OCI-LY7 (cell line): Measurements from ENCODE around the gene PMP22. TPM values are rescaled to one million over a fixed set of nuclear protein-coding genes. Genes with fewer than 3 reads are reported as not detected.

ENCODE experiments used
- BruUV-seq: library from RNA; stranded (reverse); fragments of 400-500 nt; replicated peaks from 2 replicates; lab custom pipeline; 2021; lab: Mats Ljungman, UMichigan
- CTCF ChIA-PET: fragments of 300-600 bp; sonication (Branson Sonifier 250); formaldehyde crosslinking; loops from one replicate; lab custom pipeline; 2022; ENCODE audit warnings: antibody characterized with exemption; ENCODE audit not compliant: unreplicated experiment; lab: Charles Lee
- POLR2A ChIA-PET: fragments of 300-600 bp; sonication (Branson Sonifier 250); formaldehyde crosslinking; loops from one replicate; lab custom pipeline; 2022; ENCODE audit warnings: antibody characterized with exemption; lab: Charles Lee
- DNase-seq: peaks from one replicate; pipeline ENCODE4 v3.0.0-alpha.2; 2015; ENCODE audit warnings: low spot score
- H2AFZ ChIP-seq: fragments of 200-600 bp; sonication (generic), shearing (Covaris generic); 2 replicates; pipeline ENCODE4 v1.6.1; 2014; ENCODE audit warnings: mild to moderate bottlenecking, antibody characterized with exemption, low read length, moderate library complexity
- H3K27ac ChIP-seq: fragments of 200-600 bp; sonication (generic); 2 replicates; pipeline ENCODE4 v1.5.1; 2014; ENCODE audit warnings: mixed run types, low read depth, mild to moderate bottlenecking, moderate library complexity, low read length, inconsistent platforms; ENCODE audit not compliant: poor library complexity, severe bottlenecking
- H3K36me3 ChIP-seq: fragments of 200-600 bp; sonication (generic); 2 replicates; pipeline ENCODE4 v1.6.1; 2014; ENCODE audit warnings: mild to moderate bottlenecking, antibody characterized with exemption, low read length, moderate library complexity, mixed read lengths; ENCODE audit not compliant: insufficient read depth
- H3K4me1 ChIP-seq: fragments of 200-600 bp; sonication (generic); 2 replicates; pipeline ENCODE4 v1.5.1; 2014; ENCODE audit warnings: mild to moderate bottlenecking, low read length; ENCODE audit not compliant: insufficient read depth, poor library complexity, severe bottlenecking
- H3K4me2 ChIP-seq: fragments of 200-600 bp; sonication (generic); 2 replicates; pipeline ENCODE4 v1.6.1; 2014; ENCODE audit warnings: mild to moderate bottlenecking, low read length
- H3K4me3 ChIP-seq: fragments of 200-600 bp; sonication (generic); 2 replicates; pipeline ENCODE4 v1.5.1; 2014; ENCODE audit warnings: mild to moderate bottlenecking, low read depth, low read length; ENCODE audit not compliant: poor library complexity, severe bottlenecking
- H3K79me2 ChIP-seq: fragments of 200-600 bp; sonication (generic); 2 replicates; pipeline ENCODE4 v1.6.1; 2016; ENCODE audit warnings: low read depth, mild to moderate bottlenecking, low read length, moderate library complexity, mixed read lengths; ENCODE audit not compliant: insufficient read depth
- H3K9me2 ChIP-seq: fragments of 200-600 bp; sonication (generic); 2 replicates; pipeline ENCODE4 v1.6.1; 2016; ENCODE audit warnings: mild to moderate bottlenecking, low read length, mixed read lengths; ENCODE audit not compliant: insufficient read depth
- H3K9me3 ChIP-seq: fragments of 200-600 bp; sonication (generic); 2 replicates; pipeline ENCODE4 v1.6.1; 2014; ENCODE audit warnings: mild to moderate bottlenecking, mixed run types, low read length, mixed read lengths
- H4K20me1 ChIP-seq: fragments of 200-600 bp; sonication (generic); 2 replicates; pipeline ENCODE4 v1.6.1; 2014; ENCODE audit warnings: mild to moderate bottlenecking, antibody characterized with exemption, low read length, moderate library complexity, mixed read lengths; ENCODE audit not compliant: insufficient read depth
- CTCF ChIP-seq: fragments of 200-600 bp; sonication (generic); conservative IDR thresholded peaks from 2 replicates; pipeline ENCODE4 v1.5.1; 2014; ENCODE audit warnings: mild to moderate bottlenecking, antibody characterized with exemption, low read length, moderate library complexity, mixed read lengths
- EZH2phosphoT487 ChIP-seq: fragments of 200-600 bp; sonication (generic); IDR thresholded peaks from 2 replicates; pipeline ENCODE4 v1.6.1; 2018; ENCODE audit warnings: low read depth, borderline replicate concordance, mild to moderate bottlenecking, mixed run types, antibody characterized with exemption, low read length, moderate library complexity, mixed read lengths
- intact Hi-C: fragments of 100-400 bp; cut with micrococcal nuclease; formaldehyde crosslinking; loops from one replicate; pipeline ENCODE4 v1.10.0; 2022; ENCODE audit not compliant: unreplicated experiment
- total RNA-seq, 2 experiments: library from RNA; depleted of rRNA in 1 of 2; stranded (reverse); fragments of >200 nt in 1 of 2; shearing (Covaris generic) in 1 of 2; gene quantifications; 2 replicates each; pipeline ENCODE4 v1.2.3, GENCODE V29; 2014 to 2022

Gene PMP22
- total RNA-seq, 2 experiments from 2014 or later = not detected

- H4K20me1 ChIP-seq = no peaks in the 10 kb centered on the region
- TF ChIP-seq EZH2phosphoT487 (no peak), CTCF (no peak)
- intact Hi-C loops = no loop called here
- no peak for DNase-seq
- no TSS peak for BruUV-seq
- ChIA-PET POLR2A (interaction anchor here (0.6 to 0.7 kb wide), 2 partner anchors 8 to 370 kb away, joined by 3 to 4 read pairs; no protein-coding TSS in a partner anchor), CTCF (no interaction called here)
- no peaks in the 10 kb centered on the region for H3K9me2 ChIP-seq
- no peaks in the 10 kb centered on the region for H3K9me3 ChIP-seq
- H2AFZ ChIP-seq = no peak overlapping the region
- no peak overlapping the region for H3K4me2 ChIP-seq
- no peak overlapping the region for H3K4me3 ChIP-seq
- H3K79me2 ChIP-seq = no peaks in the 10 kb centered on the region
- no peaks in the 10 kb centered on the region for H3K36me3 ChIP-seq
- H3K4me1 ChIP-seq = no peaks in the 10 kb centered on the region
- no peak overlapping the region for H3K27ac ChIP-seq
Measured at GRCh38 chr17:15238057-15238456, 27.1 kb downstream of the PMP22 start.

GRCh38 chr17:15237106-15237425, 28.1 kb downstream of the PMP22 start:
- BruUV-seq = no TSS peak
- DNase-seq = no peak
- intact Hi-C loops = no loop called here
- H2AFZ ChIP-seq = no peak overlapping the region
- H3K4me3 ChIP-seq = no peak overlapping the region
- no peaks in the 10 kb centered on the region for H3K9me2 ChIP-seq
- H3K9me3 ChIP-seq = no peaks in the 10 kb centered on the region
- TF ChIP-seq EZH2phosphoT487 = no peak
- TF ChIP-seq CTCF = no peak
- H3K27ac ChIP-seq = no peak overlapping the region
- no peaks in the 10 kb centered on the region for H3K79me2 ChIP-seq
- no peak overlapping the region for H3K4me2 ChIP-seq
- H3K36me3 ChIP-seq = no peaks in the 10 kb centered on the region
- H3K4me1 ChIP-seq = no peaks in the 10 kb centered on the region
- H4K20me1 ChIP-seq = no peaks in the 10 kb centered on the region
- ChIA-PET POLR2A (no interaction called here), CTCF (no interaction called here)

GRCh38 chr17:15236281-15237105, 28.6 kb downstream of the PMP22 start:
- H3K4me2 ChIP-seq = no peak overlapping the region
- no peaks in the 10 kb centered on the region for H3K9me2 ChIP-seq
- TF ChIP-seq EZH2phosphoT487 (no peak), CTCF (no peak)
- no peak overlapping the region for H3K27ac ChIP-seq
- intact Hi-C loops = no loop called here
- no peak for DNase-seq
- no peak overlapping the region for H2AFZ ChIP-seq
- no peaks in the 10 kb centered on the region for H3K36me3 ChIP-seq
- POLR2A ChIA-PET = no interaction called here
- no peak overlapping the region for H3K4me3 ChIP-seq
- CTCF ChIA-PET = no interaction called here
- H3K79me2 ChIP-seq = no peaks in the 10 kb centered on the region
- no peaks in the 10 kb centered on the region for H4K20me1 ChIP-seq
- no peaks in the 10 kb centered on the region for H3K4me1 ChIP-seq
- BruUV-seq = no TSS peak
- H3K9me3 ChIP-seq = no peaks in the 10 kb centered on the region
